ENCODE measurements around the gene RTCA. TPM values are rescaled to one million over a fixed set of nuclear protein-coding genes. Genes with fewer than 3 reads are reported as not detected.
"Not testable (repeated sequence)": the region's sequence is repeated elsewhere in the genome, so short reads cannot be mapped to it uniquely, and the experiment has no call there.

RTCA gene
- total and polyA plus RNA-seq, 12 donors: 19.0 to 61.2 (median 34.0) TPM

GRCh38 chr1:100253552-100253951, 12.5 kb upstream of the RTCA start:
- 60 to 73% (median 67%) methylated on average over 10 of the region's 10 CpGs for WGBS, 4 donors
- peaks cover 5 to 6% of the 10 kb centered on the region in 2 donors for H3K4me1 ChIP-seq (replicated peaks in 1 of 2)
- H3K36me3 ChIP-seq (replicated peaks in 1 of 2): no peaks in the 10 kb centered on the region
- intact Hi-C loops (cut with DNase I): no loop called here
- DNase-seq: no peak
- H3K27ac ChIP-seq: no peak overlapping the region
- no peaks in the 10 kb centered on the region for H3K9me3 ChIP-seq (replicated peaks in 1 of 3)
- H3K4me3 ChIP-seq: no peak overlapping the region
- no peak for TF ChIP-seq POLR2A (IDR thresholded peaks at IDR 0.05)
- no peak for TF ChIP-seq CTCF (IDR thresholded peaks at IDR 0.05)
- H3K27me3 ChIP-seq: peaks cover 4% of the 10 kb centered on the region

- H3K27ac ChIP-seq; H3K4me1 ChIP-seq (replicated peaks in 1 of 2); H3K9me3 ChIP-seq (replicated peaks in 1 of 3); H3K27me3 ChIP-seq; DNase-seq; H3K36me3 ChIP-seq (replicated peaks in 1 of 2); intact Hi-C loops (cut with DNase I); H3K4me3 ChIP-seq: not testable (repeated sequence)
- WGBS, 4 donors: 70 to 82% (median 74%) methylated on average over 5 of the region's 5 CpGs
Measured at GRCh38 chr1:100256273-100256672, 9.7 kb upstream of the RTCA start.

DNA sequence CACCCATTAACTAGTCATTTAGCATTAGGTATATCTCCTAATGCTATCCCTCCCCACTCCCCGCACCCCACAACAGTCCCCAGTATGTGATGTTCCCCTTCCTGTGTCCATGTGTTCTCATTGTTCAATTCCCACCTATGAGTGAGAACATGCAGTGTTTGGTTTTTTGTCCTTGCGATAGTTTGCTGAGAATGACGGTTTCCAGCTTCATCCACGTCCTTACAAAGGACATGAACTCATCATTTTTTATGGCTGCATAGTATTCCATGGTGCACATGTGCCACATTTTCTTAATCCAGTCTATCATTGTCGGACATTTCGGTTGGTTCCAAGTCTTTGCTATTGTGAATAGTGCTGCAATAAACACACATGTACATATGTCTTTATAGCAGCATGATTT, 7.6 kb upstream of the RTCA start:
- H3K4me3 ChIP-seq; intact Hi-C loops (cut with DNase I); H3K4me1 ChIP-seq (replicated peaks in 1 of 2); H3K27me3 ChIP-seq; H3K9me3 ChIP-seq (replicated peaks in 1 of 3); H3K27ac ChIP-seq; DNase-seq; H3K36me3 ChIP-seq (replicated peaks in 1 of 2): not testable (repeated sequence)
- WGBS, 4 donors: 76 to 93% (median 84%) methylated on average over 6 of the region's 6 CpGs

- Histone ChIP-seq H3K4me3 (no peak overlapping the region), H3K9me3 (replicated peaks in 1 of 3) (no peaks in the 10 kb centered on the region), H3K36me3 (replicated peaks in 1 of 2) (no peaks in the 10 kb centered on the region), H3K27ac (no peak overlapping the region), H3K4me1 (replicated peaks in 1 of 2) (peaks cover 0 to 7% of the 10 kb centered on the region in 2 donors), H3K27me3 (no peaks in the 10 kb centered on the region)
- no peak for TF ChIP-seq CTCF (IDR thresholded peaks at IDR 0.05)
- TF ChIP-seq POLR2A (IDR thresholded peaks at IDR 0.05): no peak
- no peak for DNase-seq
- intact Hi-C loops (cut with DNase I): no loop called here
Measured at GRCh38 chr1:100261686-100262085, 4.3 kb upstream of the RTCA start.

DNA sequence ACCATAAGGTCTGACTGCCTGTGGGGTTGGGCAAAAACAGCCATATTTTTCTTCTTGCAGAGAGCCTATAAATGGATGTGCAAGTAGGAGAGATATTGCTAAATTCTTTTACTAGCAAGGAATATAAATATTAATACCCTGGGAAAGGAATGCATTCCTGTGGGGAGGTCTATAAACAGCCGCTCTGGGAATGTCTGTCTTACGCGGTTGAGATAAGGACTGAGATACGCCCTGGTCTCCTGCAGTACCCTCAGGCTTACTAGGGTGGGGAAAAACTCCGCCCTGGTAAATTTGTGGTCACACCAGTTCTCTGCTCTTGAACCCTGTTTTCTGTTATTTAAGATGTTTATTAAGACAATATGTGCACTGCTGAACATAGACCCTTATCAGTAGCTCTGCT, 1.9 kb upstream of the RTCA start:
- intact Hi-C loops (cut with DNase I): not testable (repeated sequence)

DNA sequence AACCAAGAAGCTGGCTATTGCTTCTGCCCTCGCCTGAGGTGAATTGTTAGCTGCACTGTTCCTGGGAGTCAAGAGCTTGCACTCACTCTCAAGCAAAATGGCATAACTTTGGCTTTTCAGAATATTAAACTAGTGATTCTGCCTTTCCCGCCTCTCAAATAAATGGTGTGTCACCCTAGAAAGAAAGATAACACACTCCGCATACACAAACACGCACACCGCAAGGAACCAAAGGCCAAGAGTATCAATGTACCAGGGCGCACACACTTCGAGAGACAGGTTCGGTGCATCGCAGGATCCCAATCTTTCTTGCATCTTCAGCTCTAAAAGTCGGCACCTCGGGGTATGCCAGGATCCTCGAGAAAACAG, 470 bp upstream of the RTCA start:
- Histone ChIP-seq H3K4me1 (replicated peaks in 1 of 2) (peaks cover 16 to 32% of the 10 kb centered on the region in 2 donors), H3K27me3 (no peaks in the 10 kb centered on the region), H3K4me3 (peak overlapping the region; percentile 60 to 89 (median 82)), H3K27ac (peak overlapping the region in 3 of 5 donors; percentile 65 to 81 (median 78)), H3K36me3 (replicated peaks in 1 of 2) (peaks cover 0 to 29% of the 10 kb centered on the region in 2 donors), H3K9me3 (replicated peaks in 1 of 3) (no peaks in the 10 kb centered on the region)
- 1 to 3% (median 1%) methylated on average over 12 of the region's 12 CpGs for WGBS, 4 donors
- DNase-seq: peak in 2 of 7 donors; percentile 27 to 55
- no peak for TF ChIP-seq CTCF (IDR thresholded peaks at IDR 0.05)
- intact Hi-C loops (cut with DNase I): no loop called here

More for the DNA sequence above, 1.9 kb upstream of the RTCA start:
- H3K4me1 ChIP-seq (replicated peaks in 1 of 2): peaks cover 10 to 31% of the 10 kb centered on the region in 2 donors
- H3K4me3 ChIP-seq; H3K27ac ChIP-seq; H3K27me3 ChIP-seq; H3K9me3 ChIP-seq (replicated peaks in 1 of 3); DNase-seq: not testable (repeated sequence)
- H3K36me3 ChIP-seq (replicated peaks in 1 of 2): peaks cover 0 to 17% of the 10 kb centered on the region in 2 donors
- WGBS, 4 donors: 81 to 96% (median 93%) methylated on average over 5 of the region's 5 CpGs

All from adrenal gland (tissue), 12 donors.